ENCODE results near the gene PXK.

DNA sequence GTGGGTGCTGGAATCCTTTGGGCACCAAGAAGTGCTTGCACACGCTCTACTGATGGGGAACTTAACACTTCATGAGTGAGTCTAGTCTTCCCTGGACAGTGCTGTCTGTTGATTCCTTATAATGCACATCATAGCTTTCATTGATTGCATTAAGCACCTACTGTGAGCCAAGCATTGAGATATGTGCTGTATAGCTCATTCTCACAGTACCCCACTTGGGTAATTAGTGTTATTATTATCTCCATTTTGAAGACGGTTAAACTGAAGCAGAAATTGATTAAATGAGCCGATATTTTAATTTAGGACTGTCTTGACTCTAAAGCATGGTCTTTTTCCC is 101.4 kb downstream of the PXK start:
- TF ChIP-seq CTCF (conservative IDR thresholded peaks at IDR 0.05): no peak
- TF ChIP-seq ZFX (IDR thresholded peaks at IDR 0.05): no peak
